A549 (cell line): ENCODE measurements around the gene GBE1. TPM values are rescaled to one million over a fixed set of nuclear protein-coding genes. Genes with fewer than 3 reads are reported as not detected.

Experiments used
- ATAC-seq, 2 experiments: fragments of 200-7000 bp in 1 of 2; fragments of >200 bp in 1 of 2; cut with Nextera tagmentation in 1 of 2; cut with Tn5 transposase in 1 of 2; 3 replicates each; pipeline versions ENCODE4 v1.8.0 to v1.9.1; 2018 to 2020; ENCODE audit warnings: mild to moderate bottlenecking in 1 of 2, moderate library complexity in 1 of 2
- CTCF ChIA-PET: fragments of 300-600 bp; sonication (Branson Sonifier 250); formaldehyde crosslinking; extraction: SDS; loops from one replicate; lab custom pipeline; 2021; ENCODE audit warnings: antibody characterized with exemption, inconsistent platforms; lab: Yijun Ruan, JAX
- POLR2A ChIA-PET: fragments of 350-600 bp; formaldehyde crosslinking; extraction: SDS; loops from one replicate; lab custom pipeline; 2021; ENCODE audit warnings: antibody characterized with exemption, inconsistent platforms; lab: Yijun Ruan, JAX
- DNase-seq, 2 experiments: peaks; one replicate each; pipeline versions ENCODE4 v3.0.0 to v3.0.0-alpha.2; 2011 to 2016; ENCODE audit warnings: low read depth in 1 of 2, low spot score in 1 of 2
- FAIRE-seq: peaks from 2 replicates; lab custom pipeline; 2011; peaks lifted over from hg19 to GRCh38; lab: Jason Lieb, UNC
- H3K27ac ChIP-seq, 2 experiments: fragments of >200 bp; sonication (Bioruptor Twin); formaldehyde crosslinking; 3 replicates each; pipeline ENCODE4 v1.5.1; 2016 to 2017
- H3K4me1 ChIP-seq: fragments of >200 bp; sonication (Bioruptor Twin); formaldehyde crosslinking; 3 replicates; pipeline ENCODE4 v1.6.1; 2016
- H3K4me2 ChIP-seq: fragments of >200 bp; sonication (Bioruptor Twin); formaldehyde crosslinking; 3 replicates; pipeline ENCODE4 v1.6.1; 2016
- H3K4me3 ChIP-seq: fragments of >200 bp; sonication (Bioruptor Twin); formaldehyde crosslinking; 3 replicates; pipeline ENCODE4 v1.5.1; 2016
- H3K9me3 ChIP-seq: fragments of >200 bp; sonication (Bioruptor Twin); formaldehyde crosslinking; 3 replicates; pipeline ENCODE4 v1.6.1; 2016
- CEBPB ChIP-seq, 2 experiments: fragments of >200 bp in 1 of 2; sonication (Bioruptor Twin) in 1 of 2; formaldehyde crosslinking in 1 of 2; IDR thresholded peaks; 2 replicates each; pipeline ENCODE4 v1.6.1; 2012 to 2016
- E2F6 ChIP-seq: IDR thresholded peaks from 2 replicates; pipeline ENCODE4 v1.6.1; 2012; ENCODE audit warnings: low read depth, borderline replicate concordance
- EP300 ChIP-seq, 2 experiments: fragments of >200 bp; sonication (Bioruptor Twin); formaldehyde crosslinking; IDR thresholded peaks; 2 replicates in 1 of 2; 3 replicates in 1 of 2; pipeline ENCODE4 v1.6.1; 2016 to 2017
- FOSB ChIP-seq: fragments of 250-450 bp; sonication (Bioruptor Pico); IDR thresholded peaks from 2 replicates; pipeline ENCODE4 v1.5.0; 2020; ENCODE audit warnings: mild to moderate bottlenecking, moderate library complexity
- FOSL2 ChIP-seq, 2 experiments: fragments of 450-650 bp in 1 of 2; fragments of >200 bp in 1 of 2; sonication (Bioruptor Twin) in 1 of 2; formaldehyde crosslinking; IDR thresholded peaks; 2 replicates each; pipeline versions ENCODE4 v1.5.0 to v1.6.1; 2016 to 2020; ENCODE audit warnings: mild to moderate bottlenecking in 1 of 2, moderate library complexity in 1 of 2
- FOXS1 ChIP-seq: fragments of 250-450 bp; sonication (Bioruptor Pico); IDR thresholded peaks from 2 replicates; pipeline ENCODE4 v1.5.0; 2020; ENCODE audit warnings: mild to moderate bottlenecking, moderate library complexity
- GATA3 ChIP-seq: IDR thresholded peaks from 2 replicates; pipeline ENCODE4 v1.6.1; 2012; ENCODE audit warnings: borderline replicate concordance
- HDAC2 ChIP-seq: fragments of 200-600 bp; sonication (generic); IDR thresholded peaks from 2 replicates; pipeline ENCODE4 v1.6.1; 2016
- HES2 ChIP-seq: fragments of >200 bp; sonication (Bioruptor Twin); formaldehyde crosslinking; IDR thresholded peaks from 2 replicates; pipeline ENCODE4 v1.6.1; 2016
- HOXB5 ChIP-seq: fragments of 250-450 bp; sonication (Bioruptor Pico); IDR thresholded peaks from 2 replicates; pipeline ENCODE4 v1.5.0; 2020; ENCODE audit warnings: mild to moderate bottlenecking, moderate library complexity
- JUN ChIP-seq, 2 experiments: fragments of >200 bp; sonication (Bioruptor Twin); formaldehyde crosslinking; IDR thresholded peaks; 2 replicates in 1 of 2; 3 replicates in 1 of 2; pipeline ENCODE4 v1.6.1; 2016 to 2017
- JUNB ChIP-seq: fragments of >200 bp; sonication (Bioruptor Twin); formaldehyde crosslinking; IDR thresholded peaks from 2 replicates; pipeline ENCODE4 v1.6.1; 2016
- MAFK ChIP-seq: fragments of 450-650 bp; IDR thresholded peaks from 2 replicates; pipeline ENCODE4 v1.6.1; 2014; ENCODE audit not compliant: partially characterized antibody
- MAZ ChIP-seq: fragments of 150-350 bp; IDR thresholded peaks from 2 replicates; pipeline ENCODE4 v1.6.1; 2014; ENCODE audit warnings: antibody characterized with exemption, low read depth, low read length, borderline replicate concordance
- MYC ChIP-seq: IDR thresholded peaks from 2 replicates; pipeline ENCODE4 v1.6.1; 2012; ENCODE audit warnings: mild to moderate bottlenecking, inconsistent platforms, low read length, improper control_type of control experiment, borderline replicate concordance
- NFE2L2 ChIP-seq: fragments of 150-350 bp; conservative IDR thresholded peaks from 2 replicates; pipeline ENCODE4 v1.6.1; 2014; ENCODE audit warnings: low read length
- NPAS2 ChIP-seq: fragments of 250-450 bp; sonication (Bioruptor Pico); IDR thresholded peaks from 2 replicates; pipeline ENCODE4 v1.8.0; 2022; ENCODE audit warnings: mild to moderate bottlenecking, moderate library complexity, borderline replicate concordance
- PBX3 ChIP-seq: IDR thresholded peaks from 2 replicates; pipeline ENCODE4 v1.6.1; 2012
- PHF8 ChIP-seq: fragments of 200-600 bp; sonication (generic); IDR thresholded peaks from 2 replicates; pipeline ENCODE4 v1.6.1; 2016; ENCODE audit warnings: low read depth, mild to moderate bottlenecking, antibody characterized with exemption, moderate library complexity, borderline replicate concordance
- POLR2A ChIP-seq: IDR thresholded peaks from 2 replicates; pipeline ENCODE4 v1.6.1; 2012; ENCODE audit warnings: mild to moderate bottlenecking, low read length
- POLR2AphosphoS2 ChIP-seq: conservative IDR thresholded peaks from 2 replicates; pipeline ENCODE4 v1.6.1; 2012; ENCODE audit warnings: low read length, improper control_type of control experiment, inconsistent platforms
- RAD21 ChIP-seq, 2 experiments: fragments of >200 bp in 1 of 2; sonication (Bioruptor Twin) in 1 of 2; formaldehyde crosslinking in 1 of 2; IDR thresholded peaks in 1 of 2; conservative IDR thresholded peaks in 1 of 2; 2 replicates in 1 of 2; 3 replicates in 1 of 2; pipeline ENCODE4 v1.6.1; 2012 to 2018; ENCODE audit warnings: inconsistent platforms in 1 of 2
- RFX5 ChIP-seq: fragments of 450-650 bp; IDR thresholded peaks from 2 replicates; pipeline ENCODE4 v1.7.1; 2014; ENCODE audit warnings: antibody characterized with exemption, mild to moderate bottlenecking, moderate library complexity
- RNF2 ChIP-seq: fragments of 200-600 bp; sonication (generic); IDR thresholded peaks from 2 replicates; pipeline ENCODE4 v1.6.1; 2016; ENCODE audit warnings: low read depth, mild to moderate bottlenecking, antibody characterized with exemption, moderate library complexity, borderline replicate concordance
- TFCP2L1 ChIP-seq: fragments of 250-450 bp; sonication (Bioruptor Pico); IDR thresholded peaks from 2 replicates; pipeline ENCODE4 v1.5.0; 2021; ENCODE audit warnings: mild to moderate bottlenecking
- TP53 ChIP-seq: fragments of 250-450 bp; sonication (Bioruptor Pico); IDR thresholded peaks from 2 replicates; pipeline ENCODE4 v1.5.0; 2021; ENCODE audit warnings: mild to moderate bottlenecking, moderate library complexity
- USF2 ChIP-seq: fragments of 450-650 bp; IDR thresholded peaks from 2 replicates; pipeline ENCODE4 v1.6.1; 2014; ENCODE audit warnings: antibody characterized with exemption
- ZC3H11A ChIP-seq: fragments of 450-650 bp; IDR thresholded peaks from 2 replicates; pipeline ENCODE4 v1.6.1; 2014; ENCODE audit warnings: antibody characterized with exemption, mild to moderate bottlenecking
- ZFP36 ChIP-seq: fragments of 450-650 bp; IDR thresholded peaks from 2 replicates; pipeline ENCODE4 v1.6.1; 2014; ENCODE audit warnings: borderline replicate concordance; ENCODE audit not compliant: partially characterized antibody
- WGBS: methylation state at CpG from one replicate; pipeline ENCODE4 v1.1.6; 2017; ENCODE audit errors: missing lambda C conversion rate; 5-methylcytosine and 5-hydroxymethylcytosine counted together
- polyA plus RNA-seq, 4 experiments: library from polyadenylated mRNA; depleted of rRNA in 3 of 4; stranded (reverse); fragments of >200 nt; fragmentation: RNase III in 1 of 4; extraction: RNeasy Plus Mini Kit Qiagen cat#74134 plus additional on column Dnase treatment in 1 of 4; gene quantifications; 2 replicates in 3 of 4; 3 replicates in 1 of 4; pipeline ENCODE4 v1.2.3, GENCODE V29; 2011 to 2017
- TF ChIP-seq, protein P1 (sequence below): IDR thresholded peaks from 2 replicates; pipeline ENCODE4 v1.6.1; 2012

The GBE1 gene
- polyA plus RNA-seq, 2 of the 4 experiments (the other 2 are of a cell fraction): 39.5 to 55.0 TPM

GRCh38 chr3:81744366-81744765 is 17.1 kb downstream of the GBE1 start:
- H3K27ac ChIP-seq: peak overlapping the region; percentile 89 to 92
- peak; percentile 72; the same call in 1 of the 2 replicates for TF ChIP-seq GATA3
- TF ChIP-seq, protein P1, sequence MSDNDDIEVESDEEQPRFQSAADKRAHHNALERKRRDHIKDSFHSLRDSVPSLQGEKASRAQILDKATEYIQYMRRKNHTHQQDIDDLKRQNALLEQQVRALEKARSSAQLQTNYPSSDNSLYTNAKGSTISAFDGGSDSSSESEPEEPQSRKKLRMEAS: peak; percentile 55
- no peak for TF ChIP-seq MYC
- TF ChIP-seq JUNB: peak; percentile 63; the same call in 1 of the 2 replicates
- TF ChIP-seq NPAS2 (CRISPR knock-in tag): no peak
- no peak for TF ChIP-seq RAD21 (conservative IDR thresholded peaks at IDR 0.05 in 1 of 2, IDR thresholded peaks at IDR 0.05 in 1 of 2)
- TF ChIP-seq HES2: peak; percentile 44; the same call in 1 of the 2 replicates
- no peak for TF ChIP-seq PHF8
- peak in 1 of 2 experiments; percentile 63; a peak in 4 of 5 replicates for TF ChIP-seq JUN (IDR thresholded peaks at IDR 0.05)
- TF ChIP-seq TP53: no peak
- peak; percentile 18 for TF ChIP-seq MAFK
- no peak for TF ChIP-seq POLR2AphosphoS2
- peak; percentile 76 to 90 for TF ChIP-seq CEBPB (IDR thresholded peaks at IDR 0.05)
- TF ChIP-seq EP300 (IDR thresholded peaks at IDR 0.05): peak; percentile 46 to 61; a peak in 2 of 5 replicates
- 0 out of 2 replicates have a peak, but pooled peaks have one; percentile 63 for TF ChIP-seq FOSL2 (IDR thresholded peaks at IDR 0.05)
- TF ChIP-seq FOSL2 (CRISPR knock-in tag; IDR thresholded peaks at IDR 0.05): peak; percentile 94
- TF ChIP-seq, all 56 proteins: peak for 9
- ChIA-PET CTCF (interaction anchor here (0.7 to 1.3 kb wide), 3 partner anchors 11 to 77 kb away, joined by 3 to 4 read pairs (median 3); no protein-coding TSS in a partner anchor), POLR2A (interaction anchor here (0.5 to 2.5 kb wide), 5 partner anchors 17 to 305 kb away, joined by 3 to 9 read pairs (median 3); partner anchors contain the start of gene GBE1)
- Histone ChIP-seq H3K4me1 (peaks cover 68% of the 10 kb centered on the region), H3K4me2 (peak overlapping the region; percentile 94), H3K9me3 (no peaks in the 10 kb centered on the region), H3K4me3 (no peak overlapping the region)
- ATAC-seq (peak; percentile 80 to 82), FAIRE-seq (peak; percentile 83), DNase-seq (peak; percentile 57 to 83)

DNA sequence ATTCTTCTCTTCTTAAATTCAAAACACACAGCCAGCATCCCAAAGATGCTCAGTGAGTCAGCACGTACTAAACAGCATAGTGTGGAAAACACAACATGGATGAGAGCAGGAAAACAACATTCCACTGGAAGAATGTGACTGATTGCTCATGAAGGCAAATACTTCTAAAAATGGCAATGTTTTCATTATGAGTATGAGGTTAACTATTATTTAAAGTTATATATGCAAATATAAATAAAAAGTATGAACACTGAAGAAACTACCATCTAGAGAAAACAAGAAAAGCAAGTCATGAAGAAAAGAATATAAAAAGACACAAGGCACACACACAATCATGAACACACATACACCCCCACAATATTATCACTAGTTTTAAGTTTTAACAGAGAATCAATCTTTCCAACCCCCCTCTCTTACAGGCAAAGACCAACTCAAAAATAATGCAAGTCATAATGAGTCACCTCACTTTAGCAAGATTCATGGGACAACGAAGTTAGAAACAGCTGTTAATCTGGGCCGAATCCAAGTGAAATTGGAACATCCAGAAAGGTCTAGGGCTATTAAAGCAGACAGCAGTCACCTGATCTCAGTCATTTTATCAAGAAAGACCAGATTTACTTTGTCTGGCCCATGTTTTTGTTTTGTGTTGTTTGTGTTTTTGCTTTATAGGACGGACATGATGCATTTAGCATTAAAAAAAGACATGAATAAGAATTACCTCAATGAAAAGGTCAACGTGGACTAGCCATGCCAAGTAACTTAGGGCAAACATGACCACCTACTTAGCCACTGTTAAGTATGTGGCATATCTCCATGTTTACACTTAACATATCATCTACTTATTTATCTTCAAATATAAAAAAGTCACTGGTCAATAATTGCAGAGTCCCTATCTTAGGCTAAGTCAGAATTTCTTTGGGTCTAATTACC is 18.1 kb downstream of the GBE1 start:
- peak; percentile 63 to 92 for DNase-seq
- peak; percentile 90 for FAIRE-seq
- TF ChIP-seq FOSL2 (IDR thresholded peaks at IDR 0.05) (peak; percentile 84), FOSL2 (CRISPR knock-in tag; IDR thresholded peaks at IDR 0.05) (peak; percentile 94), HDAC2 (no peak), GATA3 (peak; percentile 63), EP300 (IDR thresholded peaks at IDR 0.05) (peak; percentile 48 to 65; a peak in 2 of 5 replicates), POLR2AphosphoS2 (no peak), ZFP36 (no peak), TFCP2L1 (CRISPR knock-in tag) (peak; percentile 54; the same call in 1 of the 2 replicates), JUN (IDR thresholded peaks at IDR 0.05) (peak; percentile 53 to 71; a peak in 3 of 5 replicates), RFX5 (no peak), CEBPB (IDR thresholded peaks at IDR 0.05) (peak; percentile 57 to 61; a peak in 3 of 4 replicates), HOXB5 (CRISPR knock-in tag) (peak; percentile 38; the same call in 1 of the 2 replicates), PBX3 (peak; percentile 43), RNF2 (no peak), FOXS1 (CRISPR knock-in tag) (peak; percentile 92; the same call in 1 of the 2 replicates), FOSB (no peak), POLR2A (no peak), E2F6 (no peak), ZC3H11A (no peak), MAFK (peak; percentile 95), JUNB (peak; percentile 89), USF2 (peak; percentile 46; the same call in 1 of the 2 replicates), MAZ (no peak), NFE2L2 (peak; percentile 97)
- TF ChIP-seq, protein P1: peak; percentile 39; the same call in 1 of the 2 replicates
- WGBS: 3% methylated on average over 5 of the region's 5 CpGs
- Histone ChIP-seq H3K4me3 (peak overlapping the region; percentile 25; the same call in 2 of the 3 replicates), H3K4me1 (peaks cover 63% of the 10 kb centered on the region), H3K9me3 (no peaks in the 10 kb centered on the region), H3K27ac (peak overlapping the region; percentile 89 to 92), H3K4me2 (peak overlapping the region; percentile 94)
- CTCF ChIA-PET: interaction anchor here (0.7 to 1.2 kb wide), 3 partner anchors 15 to 168 kb away, joined by 3 read pairs; no protein-coding TSS in a partner anchor
- ATAC-seq: peak; percentile 81 to 86
- POLR2A ChIA-PET: interaction anchor here (1.3 to 2.5 kb wide), 2 partner anchors 18 to 19 kb away, joined by 3 to 9 read pairs; partner anchors contain the start of gene GBE1
